Measurements from ENCODE around the gene BFSP2.

Gene BFSP2

DNA sequence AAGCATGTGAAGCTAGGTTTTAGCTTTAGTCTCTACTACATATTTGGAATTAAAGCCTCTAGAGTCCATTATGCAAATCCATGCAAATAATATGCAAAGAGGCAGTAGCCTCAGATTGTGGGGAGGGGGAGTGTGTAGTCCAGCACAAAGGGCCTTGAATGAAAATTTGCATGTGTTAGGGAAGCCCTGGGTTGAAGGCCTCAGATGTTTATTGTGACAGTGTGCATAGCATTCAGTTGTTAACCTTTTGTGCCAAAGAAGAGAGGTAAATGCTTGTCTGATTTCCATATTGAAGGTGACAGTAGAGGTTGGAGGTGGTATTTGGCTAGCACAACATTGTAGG, 24.5 kb upstream of the BFSP2 start:
- H3K4me3 ChIP-seq (ENCODE audit: low read depth, low read length, poor library complexity, severe bottlenecking), result no peak overlapping the region
- H2AFZ ChIP-seq (ENCODE audit: low read length), result no peak overlapping the region
- H3K27ac ChIP-seq (ENCODE audit: low read depth, low read length, poor library complexity, severe bottlenecking), result no peak overlapping the region

DNA sequence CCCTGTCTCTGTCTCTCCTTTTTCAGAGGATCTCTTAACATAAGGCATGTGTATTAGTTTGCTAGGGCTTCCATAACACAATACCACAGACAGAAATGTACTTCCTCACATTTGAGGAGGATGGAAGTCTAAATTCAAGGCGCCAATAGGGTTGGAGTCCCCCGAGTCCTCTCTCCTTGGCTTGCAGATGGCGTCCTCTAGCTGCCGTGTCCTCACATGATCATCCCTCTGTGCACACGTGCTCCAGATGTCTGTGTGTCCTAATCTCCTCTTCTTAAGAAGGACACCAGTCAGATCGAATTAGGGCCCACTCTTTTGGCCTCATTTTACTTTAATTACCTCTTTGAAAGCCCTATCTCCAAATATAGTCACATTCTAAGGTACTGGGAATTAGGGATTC, 23.0 kb upstream of the BFSP2 start:
- H3K36me3 ChIP-seq (ENCODE audit: insufficient read depth, low read length), result no peaks in the 10 kb centered on the region
- H3K27me3 ChIP-seq (ENCODE audit: insufficient read depth, low read length), result no peaks in the 10 kb centered on the region
- no peak overlapping the region for H3K27ac ChIP-seq (ENCODE audit: low read depth, low read length, poor library complexity, severe bottlenecking)
- no peaks in the 10 kb centered on the region for H3K9me2 ChIP-seq (ENCODE audit: low read depth, low read length)
- H3F3A ChIP-seq (ENCODE audit: insufficient read depth, low read length), result no peaks in the 10 kb centered on the region
- no peaks in the 10 kb centered on the region for H4K20me1 ChIP-seq (ENCODE audit: insufficient read depth, low read length)
- no peaks in the 10 kb centered on the region for H3K4me1 ChIP-seq (ENCODE audit: insufficient read depth, low read length, severe bottlenecking)
- TF ChIP-seq, protein P1, sequence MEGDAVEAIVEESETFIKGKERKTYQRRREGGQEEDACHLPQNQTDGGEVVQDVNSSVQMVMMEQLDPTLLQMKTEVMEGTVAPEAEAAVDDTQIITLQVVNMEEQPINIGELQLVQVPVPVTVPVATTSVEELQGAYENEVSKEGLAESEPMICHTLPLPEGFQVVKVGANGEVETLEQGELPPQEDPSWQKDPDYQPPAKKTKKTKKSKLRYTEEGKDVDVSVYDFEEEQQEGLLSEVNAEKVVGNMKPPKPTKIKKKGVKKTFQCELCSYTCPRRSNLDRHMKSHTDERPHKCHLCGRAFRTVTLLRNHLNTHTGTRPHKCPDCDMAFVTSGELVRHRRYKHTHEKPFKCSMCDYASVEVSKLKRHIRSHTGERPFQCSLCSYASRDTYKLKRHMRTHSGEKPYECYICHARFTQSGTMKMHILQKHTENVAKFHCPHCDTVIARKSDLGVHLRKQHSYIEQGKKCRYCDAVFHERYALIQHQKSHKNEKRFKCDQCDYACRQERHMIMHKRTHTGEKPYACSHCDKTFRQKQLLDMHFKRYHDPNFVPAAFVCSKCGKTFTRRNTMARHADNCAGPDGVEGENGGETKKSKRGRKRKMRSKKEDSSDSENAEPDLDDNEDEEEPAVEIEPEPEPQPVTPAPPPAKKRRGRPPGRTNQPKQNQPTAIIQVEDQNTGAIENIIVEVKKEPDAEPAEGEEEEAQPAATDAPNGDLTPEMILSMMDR (IDR thresholded peaks at IDR 0.05; ENCODE audit: low read length), result no peak
- TF ChIP-seq EZH2 (IDR thresholded peaks at IDR 0.05; ENCODE audit: borderline replicate concordance, low read length), result no peak
- H3K4me3 ChIP-seq (ENCODE audit: low read depth, low read length, poor library complexity, severe bottlenecking), result no peak overlapping the region
- no peak overlapping the region for H3K9ac ChIP-seq (ENCODE audit: low read length)
- no peaks in the 10 kb centered on the region for H3K79me2 ChIP-seq (ENCODE audit: insufficient read depth, low read length)
- H2AFZ ChIP-seq (ENCODE audit: low read length), result no peak overlapping the region
- H3K4me2 ChIP-seq (ENCODE audit: low read length), result no peak overlapping the region
- no peaks in the 10 kb centered on the region for H3K9me3 ChIP-seq (ENCODE audit: low read length)

More for the DNA sequence above, 24.5 kb upstream of the BFSP2 start:
- Histone ChIP-seq H3K9ac (ENCODE audit: low read length) (no peak overlapping the region), H3K27me3 (ENCODE audit: insufficient read depth, low read length) (no peaks in the 10 kb centered on the region), H3K36me3 (ENCODE audit: insufficient read depth, low read length) (no peaks in the 10 kb centered on the region), H3K4me2 (ENCODE audit: low read length) (no peak overlapping the region), H3K4me1 (ENCODE audit: insufficient read depth, low read length, severe bottlenecking) (no peaks in the 10 kb centered on the region), H3K79me2 (ENCODE audit: insufficient read depth, low read length) (no peaks in the 10 kb centered on the region), H4K20me1 (ENCODE audit: insufficient read depth, low read length) (no peaks in the 10 kb centered on the region), H3K9me3 (ENCODE audit: low read length) (no peaks in the 10 kb centered on the region), H3F3A (ENCODE audit: insufficient read depth, low read length) (no peaks in the 10 kb centered on the region), H3K9me2 (ENCODE audit: low read depth, low read length) (no peaks in the 10 kb centered on the region)
- no peak for TF ChIP-seq EZH2 (IDR thresholded peaks at IDR 0.05; ENCODE audit: borderline replicate concordance, low read length)
- TF ChIP-seq, protein P1 (IDR thresholded peaks at IDR 0.05; ENCODE audit: low read length), result no peak

DNA sequence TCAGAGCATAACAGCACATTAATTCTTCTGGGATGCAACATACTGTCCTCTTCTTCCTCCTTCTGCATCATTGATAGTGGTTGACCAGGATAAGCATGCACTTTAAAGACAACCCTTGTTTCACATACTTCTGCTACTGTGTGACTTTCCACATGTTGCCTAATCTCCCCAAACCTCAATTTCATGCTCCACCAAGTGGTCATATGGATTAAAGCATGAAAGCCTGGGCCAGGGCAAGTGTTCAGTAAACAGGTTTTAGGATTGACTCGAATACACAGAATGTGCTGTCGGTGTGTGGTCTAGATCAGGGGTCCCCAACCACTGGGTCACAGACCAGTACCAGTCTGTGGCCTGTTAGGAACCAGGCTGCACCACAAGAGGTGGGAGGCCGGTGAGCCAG, 22.5 kb upstream of the BFSP2 start:
- no peak overlapping the region for H3K4me3 ChIP-seq (ENCODE audit: low read depth, low read length, poor library complexity, severe bottlenecking)
- no peaks in the 10 kb centered on the region for H3F3A ChIP-seq (ENCODE audit: insufficient read depth, low read length)
- H3K9ac ChIP-seq (ENCODE audit: low read length), result no peak overlapping the region
- H3K9me2 ChIP-seq (ENCODE audit: low read depth, low read length), result no peaks in the 10 kb centered on the region
- H3K4me2 ChIP-seq (ENCODE audit: low read length), result no peak overlapping the region
- TF ChIP-seq EZH2 (IDR thresholded peaks at IDR 0.05; ENCODE audit: borderline replicate concordance, low read length), result no peak
- TF ChIP-seq, protein P1 (IDR thresholded peaks at IDR 0.05; ENCODE audit: low read length), result peak; percentile 53; the same call in 1 of the 2 replicates
- no peak overlapping the region for H3K27ac ChIP-seq (ENCODE audit: low read depth, low read length, poor library complexity, severe bottlenecking)
- no peak overlapping the region for H2AFZ ChIP-seq (ENCODE audit: low read length)
- no peaks in the 10 kb centered on the region for H3K36me3 ChIP-seq (ENCODE audit: insufficient read depth, low read length)
- no peaks in the 10 kb centered on the region for H3K4me1 ChIP-seq (ENCODE audit: insufficient read depth, low read length, severe bottlenecking)
- H4K20me1 ChIP-seq (ENCODE audit: insufficient read depth, low read length), result no peaks in the 10 kb centered on the region
- no peaks in the 10 kb centered on the region for H3K9me3 ChIP-seq (ENCODE audit: low read length)
- no peaks in the 10 kb centered on the region for H3K27me3 ChIP-seq (ENCODE audit: insufficient read depth, low read length)
- no peaks in the 10 kb centered on the region for H3K79me2 ChIP-seq (ENCODE audit: insufficient read depth, low read length)
